ENCODE results near the gene USP48.
"Not testable (repeated sequence)": the region's sequence is repeated elsewhere in the genome, so short reads cannot be mapped to it uniquely, and the experiment has no call there.

USP48 gene

GRCh38 chr1:21631944-21632887 lies 150.7 kb downstream of the USP48 start:
- no peak for DNase-seq

GRCh38 chr1:21631590-21631943 lies 151.4 kb downstream of the USP48 start:
- DNase-seq = not testable (repeated sequence)

GRCh38 chr1:21630571-21631343 lies 152.2 kb downstream of the USP48 start:
- DNase-seq = no peak

- DNase-seq = no peak
Observed at GRCh38 chr1:21629971-21630370, 153.0 kb downstream of the USP48 start.

- DNase-seq = no peak
Observed at GRCh38 chr1:21628798-21629393, 154.1 kb downstream of the USP48 start.
